Mammary epithelial cell (primary cell): ENCODE data around the gene MIF.

Experiments used
- EZH2 ChIP-seq: IDR thresholded peaks from 2 replicates; pipeline ENCODE4 v1.6.1; 2012; ENCODE audit warnings: low read length, inconsistent platforms, borderline replicate concordance
- TF ChIP-seq, protein P1 (sequence below), 2 donors: IDR thresholded peaks in 1 of 2; conservative IDR thresholded peaks in 1 of 2; 2 replicates each; pipeline ENCODE4 v1.5.1; 2011 to 2012; ENCODE audit warnings: inconsistent platforms in 2 of 2, low read length in 2 of 2, mild to moderate bottlenecking in 2 of 2, control low read depth in 1 of 2, low read depth in 1 of 2; ENCODE audit not compliant: insufficient read depth in 1 of 2; ENCODE audit errors: extremely low read depth in 1 of 2

DNA sequence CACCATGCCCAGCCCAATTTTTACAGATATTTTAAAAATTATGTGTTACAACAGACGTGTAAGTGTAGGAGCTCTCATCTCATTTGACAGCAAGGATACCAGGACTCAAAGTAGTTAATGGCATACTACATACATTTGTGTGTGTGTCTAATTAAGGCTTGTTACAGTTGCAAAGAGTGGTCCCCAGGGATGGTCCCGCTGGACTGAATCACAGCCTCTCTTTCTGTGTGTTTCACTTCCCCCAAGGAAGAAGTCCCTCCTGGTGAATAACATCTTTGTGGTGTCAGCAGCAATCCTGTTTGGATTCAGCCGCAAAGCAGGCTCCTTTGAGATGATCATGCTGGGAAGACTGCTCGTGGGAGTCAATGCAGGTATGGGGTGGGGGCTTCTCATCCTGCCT lies 19.3 kb upstream of the MIF start:
- TF ChIP-seq, protein P1, sequence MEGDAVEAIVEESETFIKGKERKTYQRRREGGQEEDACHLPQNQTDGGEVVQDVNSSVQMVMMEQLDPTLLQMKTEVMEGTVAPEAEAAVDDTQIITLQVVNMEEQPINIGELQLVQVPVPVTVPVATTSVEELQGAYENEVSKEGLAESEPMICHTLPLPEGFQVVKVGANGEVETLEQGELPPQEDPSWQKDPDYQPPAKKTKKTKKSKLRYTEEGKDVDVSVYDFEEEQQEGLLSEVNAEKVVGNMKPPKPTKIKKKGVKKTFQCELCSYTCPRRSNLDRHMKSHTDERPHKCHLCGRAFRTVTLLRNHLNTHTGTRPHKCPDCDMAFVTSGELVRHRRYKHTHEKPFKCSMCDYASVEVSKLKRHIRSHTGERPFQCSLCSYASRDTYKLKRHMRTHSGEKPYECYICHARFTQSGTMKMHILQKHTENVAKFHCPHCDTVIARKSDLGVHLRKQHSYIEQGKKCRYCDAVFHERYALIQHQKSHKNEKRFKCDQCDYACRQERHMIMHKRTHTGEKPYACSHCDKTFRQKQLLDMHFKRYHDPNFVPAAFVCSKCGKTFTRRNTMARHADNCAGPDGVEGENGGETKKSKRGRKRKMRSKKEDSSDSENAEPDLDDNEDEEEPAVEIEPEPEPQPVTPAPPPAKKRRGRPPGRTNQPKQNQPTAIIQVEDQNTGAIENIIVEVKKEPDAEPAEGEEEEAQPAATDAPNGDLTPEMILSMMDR (conservative IDR thresholded peaks at IDR 0.05 in 1 of 2, IDR thresholded peaks at IDR 0.05 in 1 of 2; ENCODE audit: extremely low read depth in 1 of 2, insufficient read depth in 1 of 2, low read depth in 1 of 2, low read length in 2 of 2): no peak
- TF ChIP-seq EZH2: no peak
